Activated CD4-positive, CD25-positive, alpha-beta regulatory T cell treated with anti-CD3 and anti-CD28 coated beads, Interleukin-2, amount 50 U/mL, for 24 hours (primary cell): Measurements from ENCODE around the gene RGS9BP.
"Not testable (repeated sequence)": the region's sequence is repeated elsewhere in the genome, so short reads cannot be mapped to it uniquely, and the experiment has no call there.

Experiments
- ATAC-seq, 2 donors: fragments of 150-1000 bp; cut with Tn5 transposase; one replicate each; pipeline ENCODE4 v1.10.0; 2021; ENCODE audit warnings: mild to moderate bottlenecking in 1 of 2, moderate library complexity in 1 of 2

Gene RGS9BP

DNA sequence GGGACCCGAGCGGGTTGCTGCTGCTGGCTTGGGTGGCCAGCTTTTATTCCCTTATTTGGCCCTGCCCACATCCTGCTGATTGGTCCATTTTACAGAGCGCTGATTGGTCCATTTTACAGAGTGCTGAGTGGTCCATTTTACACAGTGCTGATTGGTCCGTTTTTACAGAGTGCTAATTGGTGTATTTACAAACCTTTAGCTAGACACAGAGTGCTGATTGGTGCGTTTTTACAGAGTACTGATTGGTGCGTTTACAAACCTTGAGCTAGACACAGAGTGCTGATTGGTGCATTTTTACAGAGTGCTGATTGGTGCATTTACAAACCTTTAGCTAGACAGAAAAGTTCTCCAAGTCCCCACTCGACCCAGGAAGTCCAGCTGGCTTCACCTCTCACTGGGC is 24.5 kb downstream of the RGS9BP start:
- not testable (repeated sequence) for ATAC-seq

DNA sequence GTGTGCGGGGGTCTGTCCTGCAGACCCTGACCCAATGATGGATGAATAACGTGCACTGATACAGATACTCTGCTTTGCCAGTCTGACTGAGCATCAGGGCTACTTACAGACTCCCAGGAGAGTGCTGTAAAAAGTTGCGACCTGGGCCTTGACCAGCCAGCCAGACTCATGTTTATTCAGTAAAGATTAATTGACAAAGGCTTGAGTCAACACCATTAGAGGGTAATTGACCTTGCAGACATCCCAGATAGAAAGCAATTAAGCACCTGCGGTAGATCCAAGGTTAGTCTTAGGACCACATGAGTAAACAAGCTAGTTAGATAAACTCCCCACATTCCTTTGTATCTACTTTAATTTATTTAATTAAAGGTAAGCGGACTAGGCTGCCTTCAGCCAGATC is 26.4 kb downstream of the RGS9BP start:
- ATAC-seq = no peak

- ATAC-seq = not testable (repeated sequence)
These were observed 28.4 kb downstream of the RGS9BP start for GRCh38 chr19:32704006-32704405.

DNA sequence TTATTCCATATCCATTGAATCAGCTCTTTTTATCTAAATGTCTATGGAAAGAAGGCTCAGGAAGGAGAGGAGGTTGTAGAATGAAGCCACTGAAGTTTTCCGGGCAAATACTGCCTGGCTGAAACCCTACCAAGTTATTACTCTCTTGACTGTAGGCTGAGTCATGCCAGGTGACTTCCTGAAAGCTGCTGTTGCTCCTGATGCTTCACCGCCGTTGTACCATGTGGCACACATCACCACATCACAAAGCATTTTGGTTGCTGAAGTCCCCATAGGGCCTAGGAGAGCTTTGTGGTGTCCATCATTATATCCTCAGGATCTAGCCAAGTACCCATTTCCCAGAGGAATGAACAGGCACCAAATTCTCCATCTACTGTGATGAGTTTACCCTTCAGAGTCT is 32.8 kb downstream of the RGS9BP start:
- ATAC-seq = peak; percentile 98

GRCh38 chr19:32709032-32709431 is 33.4 kb downstream of the RGS9BP start:
- no peak for ATAC-seq

DNA sequence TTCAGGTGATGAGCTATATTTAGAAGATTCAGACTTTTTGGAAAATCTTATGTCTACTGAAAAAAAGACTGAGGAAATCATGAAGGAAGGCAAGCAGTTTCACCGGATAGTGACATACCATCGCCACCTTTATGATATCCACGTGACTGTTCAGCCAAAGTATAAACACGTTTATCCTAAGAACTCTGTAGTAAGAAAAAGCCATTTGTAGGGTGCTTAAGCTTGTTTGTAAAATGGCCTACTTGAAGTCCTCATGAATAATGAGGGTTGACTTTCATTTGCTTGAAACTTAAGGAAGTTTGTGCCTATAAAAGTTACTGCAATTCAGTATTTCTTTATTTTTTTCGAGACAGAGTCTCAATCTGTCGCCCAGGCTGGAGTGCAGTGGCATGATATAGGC is 36.1 kb downstream of the RGS9BP start:
- ATAC-seq = no peak

- ATAC-seq = not testable (repeated sequence)
These were observed 40.6 kb downstream of the RGS9BP start for GRCh38 chr19:32716203-32716602.

- ATAC-seq = no peak
These were observed 41.8 kb downstream of the RGS9BP start for GRCh38 chr19:32717496-32717895.

DNA sequence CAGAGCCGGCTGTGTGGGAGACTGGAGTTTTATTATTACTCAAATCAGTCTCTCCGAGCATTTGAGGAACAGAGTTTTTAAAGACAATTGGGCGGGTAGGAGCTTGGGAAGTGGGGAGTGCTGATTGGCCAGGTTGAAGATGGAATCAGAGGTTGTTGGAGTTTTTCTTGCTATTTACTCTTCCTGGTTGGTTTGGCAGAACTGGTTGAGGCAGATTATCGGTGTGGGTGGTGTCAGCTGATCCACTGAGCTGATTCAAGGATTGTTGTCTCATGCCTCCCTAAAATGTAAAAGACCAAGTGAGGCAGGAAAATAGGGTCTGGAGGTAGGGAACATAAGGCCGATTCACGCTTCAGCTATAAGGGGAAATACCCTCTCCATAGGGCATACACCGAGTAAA is 42.6 kb downstream of the RGS9BP start:
- no peak for ATAC-seq

GRCh38 chr19:32719611-32720059 is 44.0 kb downstream of the RGS9BP start, which contains the start of gene TDRD12:
TSS of gene TDRD12 (plus strand) at chr19:32719767. CDS start at chr19:32720073, 306 bp downstream.
- ATAC-seq = no peak

DNA sequence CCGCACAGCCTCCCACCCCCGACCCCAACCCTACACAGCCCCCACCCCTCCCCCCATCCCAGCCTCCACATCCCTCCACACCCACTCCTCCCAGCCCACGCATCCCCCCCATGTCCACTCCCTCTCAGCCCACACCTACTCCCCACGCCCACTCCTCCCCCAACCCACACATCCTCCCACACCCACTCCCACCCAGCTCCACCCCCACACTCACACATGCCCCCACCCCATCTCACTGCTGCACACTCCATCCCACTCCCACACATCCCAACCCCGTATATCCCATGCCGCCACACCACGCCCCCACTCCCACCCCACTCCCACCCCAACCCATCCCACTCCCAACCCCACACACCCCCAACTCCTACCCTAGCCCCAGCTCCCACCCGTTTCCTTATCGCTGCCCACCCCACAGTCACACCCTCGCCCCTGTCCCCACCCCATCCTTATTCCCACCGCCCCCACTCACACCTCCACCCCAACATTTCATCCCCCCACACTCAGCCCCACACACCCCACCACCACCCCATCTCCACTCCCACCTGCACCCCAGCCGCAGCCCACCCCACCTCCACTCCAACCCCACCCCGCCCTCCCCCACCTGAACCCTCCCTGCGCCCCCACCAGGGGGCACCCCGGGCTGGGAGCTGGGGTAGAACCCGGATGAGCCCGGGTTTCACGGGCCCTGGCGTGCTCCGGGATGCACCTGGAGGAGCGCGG is 44.7 kb downstream of the RGS9BP start:
- ATAC-seq = no peak

DNA sequence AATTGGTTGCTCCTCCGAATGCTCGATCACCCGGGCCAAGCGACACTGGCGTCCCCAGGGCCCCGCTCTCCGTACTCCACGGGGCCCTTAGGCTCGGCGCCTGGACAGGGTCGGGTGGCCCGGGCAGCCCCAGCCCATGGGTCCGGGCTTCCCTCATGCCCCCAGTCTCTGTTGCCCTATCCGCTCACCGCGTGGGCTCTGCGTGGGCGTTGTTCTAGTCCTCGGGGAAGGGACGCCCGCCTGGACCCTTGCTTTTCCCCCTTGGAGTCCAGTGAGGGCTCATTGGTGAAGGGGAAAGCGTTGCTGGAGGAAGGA is 45.2 kb downstream of the RGS9BP start:
- ATAC-seq = no peak
